SK-N-SH treated with all-trans-retinoic acid at 6 μM for 48 hours (cell line): Measurements from ENCODE around the gene ZBTB7C.

Experiments
- OSR1 ChIP-seq: fragments of 250-450 bp; sonication (Bioruptor Pico); IDR thresholded peaks from 2 replicates; pipeline ENCODE4 v1.8.0; 2022; ENCODE audit warnings: moderate library complexity, mild to moderate bottlenecking, inconsistent platforms
- TCF4 ChIP-seq: fragments of 250-450 bp; sonication (Bioruptor Pico); IDR thresholded peaks from 2 replicates; pipeline ENCODE4 v1.8.0; 2021; ENCODE audit warnings: mild to moderate bottlenecking, moderate library complexity, borderline replicate concordance

DNA sequence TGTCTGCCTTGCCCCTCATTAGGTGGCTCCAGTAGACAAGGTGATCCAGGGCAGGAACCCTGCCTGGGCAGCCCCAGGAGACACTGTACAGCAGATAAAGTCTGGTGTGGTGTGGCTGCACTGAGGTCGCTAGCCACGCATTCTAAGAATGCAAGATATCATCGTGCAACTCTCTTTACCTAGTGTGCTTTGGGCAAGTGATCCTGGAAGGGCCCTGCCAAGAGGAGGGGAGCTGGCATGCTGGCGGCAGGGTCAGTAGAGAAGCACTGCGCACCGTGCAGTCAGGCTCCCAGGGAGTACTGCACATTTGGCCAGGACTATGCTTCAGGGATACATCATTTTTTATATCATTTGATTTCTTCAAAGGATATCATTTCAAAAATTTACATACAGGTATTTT lies 283.5 kb downstream of the ZBTB7C start:
- TF ChIP-seq TCF4 (CRISPR knock-in tag) (no peak), OSR1 (no peak)
